ENCODE data around the gene ESCO1.

The ESCO1 gene

DNA sequence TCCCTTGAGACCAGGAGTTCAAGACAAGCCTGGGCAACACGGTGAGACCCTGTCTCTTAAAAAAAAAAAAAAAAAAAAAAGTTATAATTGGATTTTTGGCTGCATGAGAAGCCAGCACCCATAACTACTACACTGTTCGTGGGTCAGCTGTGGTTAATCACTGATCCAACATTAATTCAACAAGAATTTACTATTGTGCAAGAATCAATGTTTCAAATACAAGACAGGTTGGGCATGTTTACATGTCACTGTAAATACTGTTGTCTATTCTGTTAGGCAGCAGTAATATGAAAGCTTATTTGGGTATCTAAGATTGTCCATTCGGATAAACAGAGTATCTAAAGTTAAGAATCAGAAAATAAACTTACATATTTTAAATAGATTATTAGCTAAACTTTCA, 62.3 kb downstream of the ESCO1 start:
- TF ChIP-seq, protein P1, sequence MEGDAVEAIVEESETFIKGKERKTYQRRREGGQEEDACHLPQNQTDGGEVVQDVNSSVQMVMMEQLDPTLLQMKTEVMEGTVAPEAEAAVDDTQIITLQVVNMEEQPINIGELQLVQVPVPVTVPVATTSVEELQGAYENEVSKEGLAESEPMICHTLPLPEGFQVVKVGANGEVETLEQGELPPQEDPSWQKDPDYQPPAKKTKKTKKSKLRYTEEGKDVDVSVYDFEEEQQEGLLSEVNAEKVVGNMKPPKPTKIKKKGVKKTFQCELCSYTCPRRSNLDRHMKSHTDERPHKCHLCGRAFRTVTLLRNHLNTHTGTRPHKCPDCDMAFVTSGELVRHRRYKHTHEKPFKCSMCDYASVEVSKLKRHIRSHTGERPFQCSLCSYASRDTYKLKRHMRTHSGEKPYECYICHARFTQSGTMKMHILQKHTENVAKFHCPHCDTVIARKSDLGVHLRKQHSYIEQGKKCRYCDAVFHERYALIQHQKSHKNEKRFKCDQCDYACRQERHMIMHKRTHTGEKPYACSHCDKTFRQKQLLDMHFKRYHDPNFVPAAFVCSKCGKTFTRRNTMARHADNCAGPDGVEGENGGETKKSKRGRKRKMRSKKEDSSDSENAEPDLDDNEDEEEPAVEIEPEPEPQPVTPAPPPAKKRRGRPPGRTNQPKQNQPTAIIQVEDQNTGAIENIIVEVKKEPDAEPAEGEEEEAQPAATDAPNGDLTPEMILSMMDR (conservative IDR thresholded peaks at IDR 0.05; ENCODE audit: control insufficient read depth, insufficient read depth, low read depth, low read length), result no peak
- peak; percentile 16 for DNase-seq (ENCODE audit: low read depth)
- H3K4me3 ChIP-seq (ENCODE audit: control insufficient read depth, low read depth, low read length), result no peak overlapping the region

DNA sequence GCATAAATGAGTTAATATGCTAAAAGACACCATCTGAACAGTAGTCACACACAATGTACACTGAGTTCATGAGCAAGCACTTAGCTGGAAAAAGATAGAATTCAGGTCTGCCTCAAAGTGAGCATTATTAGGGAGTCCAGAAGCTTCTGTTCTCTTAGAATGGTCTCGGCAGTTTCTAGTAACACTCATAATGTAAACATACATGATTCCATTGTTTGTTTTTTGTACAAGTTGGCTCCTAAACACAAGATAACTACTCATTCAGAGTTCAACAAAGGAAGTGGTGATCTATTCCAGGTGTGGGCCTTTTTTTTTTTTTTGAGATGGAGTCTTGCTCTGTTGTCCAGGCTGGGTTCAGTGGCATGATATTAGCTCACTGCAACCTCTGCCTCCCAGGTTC, 66.2 kb downstream of the ESCO1 start:
- DNase-seq (ENCODE audit: low read depth), result no peak
- H3K4me3 ChIP-seq (ENCODE audit: control insufficient read depth, low read depth, low read length), result no peak overlapping the region
- TF ChIP-seq, protein P1 (conservative IDR thresholded peaks at IDR 0.05; ENCODE audit: control insufficient read depth, insufficient read depth, low read depth, low read length), result no peak

DNA sequence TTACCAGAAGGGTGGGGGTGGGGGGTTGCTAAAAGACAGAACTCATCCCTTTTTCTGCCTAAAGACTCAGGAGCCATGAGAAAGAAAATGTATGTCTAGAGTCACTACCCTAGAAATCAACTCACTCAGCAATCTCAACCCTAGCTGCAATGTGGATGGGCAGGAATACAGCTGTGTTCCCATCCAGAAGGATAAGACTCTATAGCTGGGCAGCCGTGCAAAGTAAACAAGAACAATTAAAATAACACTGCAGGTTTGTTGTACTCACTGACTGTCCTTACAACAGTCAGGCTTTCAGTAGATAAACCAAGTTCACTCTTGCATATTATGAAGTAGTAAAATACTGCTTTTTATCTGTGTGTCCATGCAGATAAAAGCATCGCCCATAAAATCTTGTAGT, 74.0 kb downstream of the ESCO1 start:
- no peak for DNase-seq (ENCODE audit: low read depth)
- no peak overlapping the region for H3K4me3 ChIP-seq (ENCODE audit: control insufficient read depth, low read depth, low read length)
- TF ChIP-seq, protein P1 (conservative IDR thresholded peaks at IDR 0.05; ENCODE audit: control insufficient read depth, insufficient read depth, low read depth, low read length), result no peak

DNA sequence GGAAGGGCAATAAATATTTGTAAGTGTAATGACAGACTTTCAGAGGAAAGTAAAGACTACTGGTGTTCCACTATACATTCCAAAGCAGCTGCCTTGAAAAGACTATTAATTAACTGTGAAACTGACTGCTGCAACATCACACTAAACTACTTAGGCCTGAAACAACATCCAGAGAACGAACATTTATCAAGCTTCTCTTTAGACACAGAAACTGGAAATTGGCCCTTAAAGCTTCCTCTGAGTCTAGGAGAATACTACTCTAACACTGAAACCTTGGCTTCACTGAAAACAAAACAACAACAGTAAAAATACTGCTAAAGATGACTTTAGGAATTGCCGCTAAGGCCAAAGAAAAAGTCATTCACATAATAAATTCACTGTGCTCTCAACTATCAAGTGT, 74.6 kb downstream of the ESCO1 start:
- no peak overlapping the region for H3K4me3 ChIP-seq (ENCODE audit: control insufficient read depth, low read depth, low read length)
- DNase-seq (ENCODE audit: low read depth), result no peak
- TF ChIP-seq, protein P1 (conservative IDR thresholded peaks at IDR 0.05; ENCODE audit: control insufficient read depth, insufficient read depth, low read depth, low read length), result no peak

DNA sequence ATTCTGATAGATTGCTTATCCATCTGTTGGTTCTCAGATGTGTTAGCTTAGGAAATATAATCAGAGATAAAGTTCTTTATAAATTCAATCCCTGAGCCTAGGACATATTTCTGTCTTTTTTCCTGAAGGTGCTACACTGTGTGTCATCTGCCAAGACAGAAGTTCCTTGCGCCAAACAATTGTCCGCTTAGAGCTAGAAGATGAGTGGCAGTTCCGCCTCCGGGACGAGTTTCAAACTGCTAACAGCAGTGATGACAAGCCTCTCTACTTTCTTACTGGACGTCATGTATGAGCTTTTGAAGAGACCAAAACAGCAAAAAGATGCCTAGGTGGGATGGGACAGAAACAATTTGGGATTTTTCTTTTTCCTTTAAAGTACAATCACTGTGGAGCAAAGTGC, 78.0 kb downstream of the ESCO1 start:
- TF ChIP-seq, protein P1 (conservative IDR thresholded peaks at IDR 0.05; ENCODE audit: control insufficient read depth, insufficient read depth, low read depth, low read length), result no peak
- H3K4me3 ChIP-seq (ENCODE audit: control insufficient read depth, low read depth, low read length), result no peak overlapping the region
- DNase-seq (ENCODE audit: low read depth), result no peak

DNA sequence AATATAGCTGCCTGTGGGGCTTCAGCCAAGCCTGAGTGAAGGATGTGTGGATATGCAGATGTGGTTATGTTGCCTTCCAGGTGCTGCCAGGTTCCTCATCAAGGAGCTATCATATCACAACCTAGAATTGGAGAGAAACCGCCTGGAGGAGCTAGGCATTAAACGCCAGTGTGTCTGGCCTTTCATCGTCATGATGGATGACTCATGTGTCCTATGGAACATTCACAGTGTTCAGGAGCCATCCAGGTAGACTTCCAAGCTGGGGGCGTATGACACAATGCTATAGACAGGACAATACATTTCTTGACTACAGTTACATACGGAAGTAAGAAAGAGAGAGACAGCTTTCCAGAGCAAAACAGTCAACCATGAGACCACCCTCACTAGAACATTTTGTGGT, 86.8 kb downstream of the ESCO1 start:
- no peak overlapping the region for H3K4me3 ChIP-seq (ENCODE audit: control insufficient read depth, low read depth, low read length)
- TF ChIP-seq, protein P1 (conservative IDR thresholded peaks at IDR 0.05; ENCODE audit: control insufficient read depth, insufficient read depth, low read depth, low read length), result no peak
- DNase-seq (ENCODE audit: low read depth), result no peak

DNA sequence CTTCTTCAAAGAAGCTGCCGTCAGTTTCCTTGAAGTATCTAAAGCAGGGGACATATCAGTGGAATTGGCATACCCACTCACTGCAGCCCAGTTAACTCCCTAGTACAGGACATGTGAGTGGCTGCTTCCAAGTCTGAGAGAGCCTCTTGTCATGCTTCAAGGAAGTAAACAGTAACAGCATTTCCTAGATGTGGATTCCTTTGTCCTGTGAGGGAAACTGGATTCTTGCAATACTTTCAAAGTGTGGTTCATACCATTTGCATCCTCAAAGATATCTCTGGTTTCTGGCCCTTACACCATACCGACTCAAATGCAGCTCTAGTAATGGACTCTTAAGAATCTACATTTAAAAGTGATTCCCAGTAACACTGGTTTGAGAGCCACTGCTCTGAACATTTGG, 87.2 kb downstream of the ESCO1 start:
- DNase-seq (ENCODE audit: low read depth), result no peak
- TF ChIP-seq, protein P1 (conservative IDR thresholded peaks at IDR 0.05; ENCODE audit: control insufficient read depth, insufficient read depth, low read depth, low read length), result no peak

More for the DNA sequence above, 87.2 kb downstream of the ESCO1 start:
- no peak overlapping the region for H3K4me3 ChIP-seq (ENCODE audit: control insufficient read depth, low read depth, low read length)

Measured in fibroblast of mammary gland (primary cell).